ENCODE measurements around the gene TEKT3.

DNA sequence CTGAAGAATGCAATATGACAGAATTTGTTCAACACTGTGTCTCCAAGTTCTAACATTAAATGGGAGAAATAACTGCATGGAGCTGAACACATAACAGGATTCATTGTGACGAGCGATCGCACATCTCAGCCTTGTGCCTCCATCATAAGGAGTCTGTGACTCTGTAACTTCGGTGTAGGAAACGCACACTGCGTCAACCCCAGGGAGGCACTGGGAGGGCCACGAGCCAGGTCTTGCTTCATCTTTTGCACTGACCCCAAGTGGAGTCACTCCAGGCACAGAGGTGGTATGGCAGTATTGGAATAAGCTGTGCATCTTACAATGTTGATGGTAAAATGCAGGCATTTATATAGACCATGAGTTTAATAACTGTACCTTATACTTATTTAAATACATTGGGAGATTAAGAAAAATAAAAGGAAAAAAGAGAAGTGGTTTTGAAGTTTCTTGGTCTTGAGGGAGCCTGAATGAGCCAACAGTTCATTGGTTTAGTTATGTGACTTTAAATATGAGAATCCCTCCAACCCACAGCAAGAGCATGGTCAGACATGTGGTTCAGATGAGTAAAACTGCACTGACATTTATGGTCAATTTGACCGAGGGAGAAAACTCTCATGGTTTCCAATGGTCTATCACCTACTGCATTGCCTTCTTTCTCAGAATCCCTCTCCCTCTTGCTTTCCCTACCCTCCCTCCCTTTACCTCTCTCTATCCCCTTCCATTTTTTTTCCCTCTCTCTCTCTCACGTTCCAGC lies 70.6 kb downstream of the TEKT3 start:
- no peak for TF ChIP-seq POLR2A (IDR thresholded peaks at IDR 0.05)
- TF ChIP-seq, protein P1, sequence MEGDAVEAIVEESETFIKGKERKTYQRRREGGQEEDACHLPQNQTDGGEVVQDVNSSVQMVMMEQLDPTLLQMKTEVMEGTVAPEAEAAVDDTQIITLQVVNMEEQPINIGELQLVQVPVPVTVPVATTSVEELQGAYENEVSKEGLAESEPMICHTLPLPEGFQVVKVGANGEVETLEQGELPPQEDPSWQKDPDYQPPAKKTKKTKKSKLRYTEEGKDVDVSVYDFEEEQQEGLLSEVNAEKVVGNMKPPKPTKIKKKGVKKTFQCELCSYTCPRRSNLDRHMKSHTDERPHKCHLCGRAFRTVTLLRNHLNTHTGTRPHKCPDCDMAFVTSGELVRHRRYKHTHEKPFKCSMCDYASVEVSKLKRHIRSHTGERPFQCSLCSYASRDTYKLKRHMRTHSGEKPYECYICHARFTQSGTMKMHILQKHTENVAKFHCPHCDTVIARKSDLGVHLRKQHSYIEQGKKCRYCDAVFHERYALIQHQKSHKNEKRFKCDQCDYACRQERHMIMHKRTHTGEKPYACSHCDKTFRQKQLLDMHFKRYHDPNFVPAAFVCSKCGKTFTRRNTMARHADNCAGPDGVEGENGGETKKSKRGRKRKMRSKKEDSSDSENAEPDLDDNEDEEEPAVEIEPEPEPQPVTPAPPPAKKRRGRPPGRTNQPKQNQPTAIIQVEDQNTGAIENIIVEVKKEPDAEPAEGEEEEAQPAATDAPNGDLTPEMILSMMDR (IDR thresholded peaks at IDR 0.05) = no peak

All from heart left ventricle (tissue), 13 donors.